ENCODE results near the gene CC2D2B. TPM values are rescaled to one million over a fixed set of nuclear protein-coding genes. Genes with fewer than 3 reads are reported as not detected.
"Not testable (repeated sequence)": the region's sequence is repeated elsewhere in the genome, so short reads cannot be mapped to it uniquely, and the experiment has no call there.

The CC2D2B gene
- total RNA-seq, 2 experiments from 2014 or later, result not detected

DNA sequence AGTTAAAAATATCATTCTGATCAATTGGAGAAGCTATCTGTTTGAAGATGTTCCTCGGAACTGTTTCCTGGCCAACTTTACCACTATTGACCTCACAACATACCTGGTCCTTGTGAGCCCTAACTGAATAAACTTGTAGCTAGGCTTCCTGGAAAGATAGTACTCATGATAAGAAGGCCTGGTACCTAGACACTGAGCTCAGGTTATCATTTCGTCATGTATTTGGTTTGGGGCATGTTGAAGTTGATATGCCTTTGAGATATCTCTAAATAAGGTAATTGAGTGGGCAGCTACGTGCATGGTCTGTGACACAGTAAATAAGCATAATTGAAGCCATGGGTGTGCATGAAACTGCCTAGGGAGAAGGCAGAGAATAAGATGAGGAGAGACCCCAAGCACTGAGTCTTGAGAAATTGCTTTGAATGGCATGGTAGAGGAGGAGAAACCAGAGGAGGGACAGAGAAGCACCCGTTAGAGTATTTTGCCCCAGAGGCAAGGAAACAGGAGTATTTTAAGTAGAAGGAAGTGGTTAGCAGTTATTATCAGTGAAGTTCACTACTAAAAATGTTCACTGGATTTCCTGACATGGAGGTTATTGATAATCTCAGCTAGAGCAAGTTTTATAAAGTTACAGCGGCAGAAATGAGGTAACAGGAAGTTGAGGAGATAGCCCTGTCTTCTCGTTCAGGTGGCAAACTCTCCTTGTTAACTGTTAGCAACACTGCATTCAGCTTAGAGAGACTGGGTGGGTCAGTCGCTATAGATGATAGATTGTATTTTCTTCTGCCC, 55.6 kb downstream of the CC2D2B start:
- H3K9me3 Mint-ChIP-seq, result peaks cover 11% of the 10 kb centered on the region
- peak overlapping the region; percentile 30 for H3K4me3 Mint-ChIP-seq
- no peaks in the 10 kb centered on the region for H3K27me3 Mint-ChIP-seq
- H3K27ac Mint-ChIP-seq, result peak overlapping the region; percentile 75
- no peak for DNase-seq
- peaks cover 15% of the 10 kb centered on the region for H3K4me1 Mint-ChIP-seq
- H3K36me3 Mint-ChIP-seq, result peaks cover 6% of the 10 kb centered on the region

DNA sequence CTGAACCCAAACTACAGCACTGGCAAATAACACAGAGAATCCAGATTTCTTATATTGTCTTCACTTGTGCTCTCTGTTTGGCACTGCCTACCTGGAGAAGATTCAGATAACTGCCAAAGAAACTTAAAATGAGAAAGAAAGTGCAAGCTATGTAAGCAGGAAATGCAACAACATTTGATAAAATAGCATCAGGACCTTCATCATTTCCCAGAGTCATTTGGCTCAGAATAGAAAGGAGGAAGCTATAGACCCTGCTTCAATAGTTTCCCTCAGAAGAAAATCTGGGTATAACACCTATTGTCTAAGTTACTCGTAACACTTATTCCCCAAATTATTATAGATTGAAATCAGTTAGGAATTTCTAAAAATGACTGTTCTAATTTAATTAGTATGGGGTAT, 56.2 kb downstream of the CC2D2B start:
- H3K4me1 Mint-ChIP-seq, result peaks cover 15% of the 10 kb centered on the region
- peaks cover 1% of the 10 kb centered on the region for H3K36me3 Mint-ChIP-seq
- H3K27me3 Mint-ChIP-seq, result no peaks in the 10 kb centered on the region
- H3K9me3 Mint-ChIP-seq, result peaks cover 6% of the 10 kb centered on the region
- no peak for DNase-seq
- peak overlapping the region; percentile 16 for H3K4me3 Mint-ChIP-seq
- peak overlapping the region; percentile 75 for H3K27ac Mint-ChIP-seq

DNA sequence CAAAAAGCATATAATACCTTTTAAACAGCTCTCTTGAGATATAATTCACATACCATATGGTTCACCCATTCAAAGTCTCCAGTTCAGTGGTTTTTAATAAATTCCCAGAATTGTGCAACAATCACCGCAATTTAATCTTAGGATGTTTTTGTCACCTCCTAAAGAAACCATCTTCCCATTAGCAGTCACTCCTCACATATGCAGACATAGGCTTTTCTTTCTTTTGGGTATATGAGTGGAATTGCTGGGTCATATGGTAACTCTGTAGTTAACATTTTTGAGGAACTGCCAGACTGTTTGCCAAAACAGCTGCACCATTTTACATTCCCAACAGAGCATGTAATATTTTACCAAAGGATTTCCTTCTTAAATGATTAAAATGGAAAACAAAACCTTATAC, 57.0 kb downstream of the CC2D2B start:
- Mint-ChIP-seq H3K36me3 (peaks cover 1% of the 10 kb centered on the region), H3K4me1 (peaks cover 15% of the 10 kb centered on the region), H3K4me3 (no peak overlapping the region), H3K9me3 (peaks cover 6% of the 10 kb centered on the region), H3K27ac (no peak overlapping the region), H3K27me3 (no peaks in the 10 kb centered on the region)
- no peak for DNase-seq

DNA sequence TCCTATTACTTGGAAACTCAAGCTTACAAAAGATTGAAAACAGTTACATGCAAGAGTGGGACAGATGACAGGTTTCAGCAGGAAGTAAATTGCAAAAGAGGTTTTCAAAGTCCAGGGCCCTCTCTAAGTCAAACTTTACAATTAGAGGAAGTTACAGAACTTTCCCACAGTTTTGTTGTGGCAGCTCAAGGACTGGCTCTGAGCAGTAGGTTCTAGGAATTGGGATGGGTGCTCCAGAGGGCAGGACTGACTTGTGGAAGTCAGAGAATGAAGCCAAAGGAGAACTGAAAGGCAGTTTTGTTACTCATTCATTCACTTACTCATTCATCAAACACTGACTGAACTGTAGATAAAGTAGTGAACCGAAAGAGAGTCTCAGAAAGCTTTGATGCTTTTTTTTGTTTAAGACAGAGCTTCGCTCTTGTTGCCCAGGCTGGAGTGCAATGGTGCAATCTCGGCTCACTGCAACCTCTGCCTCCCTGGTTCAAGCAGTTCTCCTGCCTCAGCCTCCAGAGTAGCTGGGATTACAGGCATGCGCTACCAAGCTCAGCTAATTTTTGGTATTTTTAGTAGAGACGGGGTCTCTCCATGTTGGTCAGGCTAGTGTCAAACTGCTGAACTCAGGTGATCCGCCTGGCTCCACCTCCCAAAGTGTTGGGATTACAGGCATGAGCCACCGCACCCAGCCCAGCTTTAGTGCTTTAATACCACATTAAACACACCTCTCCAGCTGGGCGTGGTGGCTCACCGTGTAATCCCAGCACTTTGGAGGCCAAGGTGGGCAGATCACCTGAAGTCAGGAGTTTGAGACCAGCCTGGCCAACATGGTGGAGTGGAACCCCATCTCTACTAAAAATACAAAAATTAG, 68.8 kb downstream of the CC2D2B start:
- DNase-seq, result no peak
- Mint-ChIP-seq H3K27ac (no peak overlapping the region), H3K4me3 (no peak overlapping the region), H3K9me3 (no peaks in the 10 kb centered on the region), H3K27me3 (no peaks in the 10 kb centered on the region), H3K36me3 (no peaks in the 10 kb centered on the region), H3K4me1 (no peaks in the 10 kb centered on the region)

DNA sequence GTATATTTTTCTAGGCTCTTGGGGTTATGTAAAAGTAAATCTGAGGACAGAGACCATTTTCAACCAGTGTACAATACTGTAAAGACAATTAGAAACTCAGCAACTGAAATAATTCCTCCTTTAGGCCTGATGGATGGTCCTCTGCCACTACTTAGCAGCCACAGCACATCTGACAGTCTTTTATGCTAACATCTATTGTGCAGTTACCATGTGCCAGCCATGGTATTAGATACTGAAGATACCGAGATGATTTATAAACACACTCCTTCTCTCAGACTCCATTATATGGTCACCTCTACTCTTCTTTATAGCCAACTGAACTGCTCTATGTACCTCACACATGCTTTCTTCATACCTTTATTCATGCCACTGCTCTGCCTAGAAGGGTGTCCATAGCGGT, 74.4 kb downstream of the CC2D2B start:
- Mint-ChIP-seq H3K27ac (no peak overlapping the region), H3K4me3 (no peak overlapping the region), H3K4me1 (no peaks in the 10 kb centered on the region), H3K9me3 (no peaks in the 10 kb centered on the region), H3K27me3 (no peaks in the 10 kb centered on the region), H3K36me3 (no peaks in the 10 kb centered on the region)
- no peak for DNase-seq

DNA sequence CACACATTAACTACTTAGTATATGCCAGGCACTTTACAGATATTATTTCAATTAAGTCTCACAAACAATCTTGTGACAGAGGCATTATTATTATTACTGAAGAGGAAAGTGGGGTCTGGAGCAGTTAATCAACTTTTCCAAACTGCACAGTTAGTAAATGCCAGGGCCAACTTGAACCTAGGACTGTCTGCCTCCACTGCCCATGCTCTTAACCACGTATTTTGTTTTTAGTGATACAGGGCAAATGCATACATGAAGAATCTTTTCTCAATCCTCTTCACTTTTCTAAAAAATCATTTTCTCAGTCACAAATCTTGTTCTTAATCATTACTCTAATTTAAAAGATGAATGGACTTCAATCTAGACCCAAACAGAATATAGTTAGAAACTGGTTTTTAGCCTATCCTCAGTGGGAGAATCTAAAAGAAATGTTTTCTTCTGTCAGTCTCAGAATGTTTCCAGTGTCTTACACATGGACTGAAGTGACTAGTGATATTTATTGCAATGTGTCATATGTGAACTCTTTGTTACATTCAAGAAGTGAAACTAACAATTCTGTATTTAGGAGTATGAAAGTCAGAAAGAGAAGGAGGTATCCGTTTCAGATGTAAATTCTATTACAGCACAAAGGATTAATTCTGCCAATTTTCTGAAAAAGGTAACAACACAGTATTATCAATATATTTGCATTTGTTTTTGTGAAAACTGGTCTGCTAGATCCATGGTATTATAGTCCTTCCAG, 80.1 kb downstream of the CC2D2B start:
- Mint-ChIP-seq H3K9me3 (no peaks in the 10 kb centered on the region), H3K27me3 (no peaks in the 10 kb centered on the region), H3K4me1 (no peaks in the 10 kb centered on the region), H3K4me3 (no peak overlapping the region), H3K27ac (no peak overlapping the region), H3K36me3 (no peaks in the 10 kb centered on the region)
- no peak for DNase-seq

DNA sequence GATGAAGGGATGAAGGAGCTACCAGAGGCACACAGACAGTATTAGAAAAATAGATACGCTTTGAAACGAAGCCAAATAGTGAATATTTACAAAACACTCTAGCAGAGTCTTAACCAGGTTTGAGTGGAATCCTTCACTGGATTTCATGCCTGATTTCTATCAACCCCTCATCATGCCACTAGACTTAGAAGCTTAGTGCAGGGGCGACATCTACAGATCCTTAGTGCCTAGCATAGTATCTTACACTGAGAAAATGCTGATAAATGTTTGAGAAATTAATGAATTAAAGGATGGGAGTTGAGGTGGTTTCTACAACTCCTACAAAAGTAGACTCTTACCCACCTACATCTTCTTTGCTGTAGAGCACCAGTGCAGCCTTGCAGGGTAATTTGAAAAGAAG, 80.9 kb downstream of the CC2D2B start:
- H3K4me1 Mint-ChIP-seq, result no peaks in the 10 kb centered on the region
- no peak for DNase-seq
- no peaks in the 10 kb centered on the region for H3K9me3 Mint-ChIP-seq
- H3K27ac Mint-ChIP-seq, result no peak overlapping the region
- H3K36me3 Mint-ChIP-seq, result no peaks in the 10 kb centered on the region
- H3K4me3 Mint-ChIP-seq, result no peak overlapping the region
- no peaks in the 10 kb centered on the region for H3K27me3 Mint-ChIP-seq

DNA sequence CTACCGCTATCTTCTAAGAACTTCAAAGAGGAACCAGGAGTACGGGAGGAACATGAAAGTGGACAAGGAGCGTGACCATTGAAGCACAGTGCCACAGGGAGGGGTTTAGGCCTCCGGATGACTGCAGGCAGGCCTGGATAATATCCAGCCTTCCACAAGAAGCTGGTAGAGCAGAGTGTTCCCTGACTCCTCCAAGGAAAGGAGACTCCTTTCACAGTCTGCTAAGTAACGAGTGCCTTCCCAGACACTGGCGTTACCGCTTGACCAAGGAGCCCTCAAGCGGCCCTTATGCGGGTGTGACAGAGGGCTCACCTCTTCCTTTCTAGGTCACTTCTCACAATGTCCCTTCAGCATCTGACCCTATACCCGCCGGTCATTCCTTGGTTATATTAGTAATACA, 86.6 kb downstream of the CC2D2B start:
- not testable (repeated sequence) for H3K36me3 Mint-ChIP-seq, H3K4me1 Mint-ChIP-seq, H3K27me3 Mint-ChIP-seq, H3K9me3 Mint-ChIP-seq, H3K4me3 Mint-ChIP-seq, H3K27ac Mint-ChIP-seq, DNase-seq

DNA sequence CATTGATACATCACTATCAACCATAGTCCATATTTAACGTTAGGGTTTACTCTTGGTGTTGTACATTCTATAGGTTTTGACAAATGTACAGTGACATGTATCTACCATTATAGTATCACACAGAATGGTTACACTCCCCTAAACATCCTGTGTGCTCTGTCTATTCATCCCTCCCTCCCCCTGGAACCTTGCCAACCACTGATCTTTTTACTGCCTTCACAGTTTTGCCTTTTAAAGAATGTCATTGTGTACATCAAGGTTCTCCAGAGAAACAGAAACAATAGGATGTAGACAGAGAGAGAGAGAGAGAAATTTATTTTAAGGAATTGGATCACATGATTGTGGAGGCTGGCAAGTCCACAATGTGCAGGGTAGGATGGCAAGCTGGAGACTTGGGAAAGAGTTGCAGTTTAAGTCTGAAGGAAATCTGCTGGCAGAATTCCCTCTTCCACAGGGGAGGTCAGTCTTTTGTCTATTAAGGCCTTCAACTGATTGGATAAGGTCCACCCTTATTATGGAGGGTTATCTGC, 90.5 kb downstream of the CC2D2B start:
- no peak overlapping the region for H3K4me3 Mint-ChIP-seq
- H3K9me3 Mint-ChIP-seq, result no peaks in the 10 kb centered on the region
- H3K36me3 Mint-ChIP-seq, result no peaks in the 10 kb centered on the region
- H3K27me3 Mint-ChIP-seq, result no peaks in the 10 kb centered on the region
- DNase-seq, result no peak
- H3K27ac Mint-ChIP-seq, result no peak overlapping the region
- no peaks in the 10 kb centered on the region for H3K4me1 Mint-ChIP-seq

DNA sequence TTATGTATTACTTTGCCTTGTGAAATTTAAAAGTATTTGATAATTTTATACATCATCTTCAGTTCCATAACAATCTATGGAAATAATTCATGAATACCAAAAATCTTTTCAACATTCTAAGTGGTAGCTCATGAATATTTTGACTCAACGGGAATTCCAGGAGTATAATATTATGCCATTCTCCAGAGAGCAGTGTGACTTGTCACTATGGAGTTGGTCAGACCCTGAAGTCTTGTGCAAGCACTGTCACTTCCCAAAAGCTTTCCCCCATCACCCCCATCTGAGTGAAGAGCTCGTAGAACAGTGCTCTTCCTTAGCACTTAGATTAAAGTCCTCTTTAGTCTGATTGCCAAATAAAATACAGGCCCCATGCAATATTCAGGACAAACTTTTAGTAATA, 106.2 kb downstream of the CC2D2B start:
- Mint-ChIP-seq H3K27me3 (peaks cover 6% of the 10 kb centered on the region), H3K36me3 (no peaks in the 10 kb centered on the region), H3K4me3 (no peak overlapping the region), H3K27ac (no peak overlapping the region), H3K9me3 (no peaks in the 10 kb centered on the region), H3K4me1 (peaks cover 2% of the 10 kb centered on the region)
- DNase-seq, result no peak

DNA sequence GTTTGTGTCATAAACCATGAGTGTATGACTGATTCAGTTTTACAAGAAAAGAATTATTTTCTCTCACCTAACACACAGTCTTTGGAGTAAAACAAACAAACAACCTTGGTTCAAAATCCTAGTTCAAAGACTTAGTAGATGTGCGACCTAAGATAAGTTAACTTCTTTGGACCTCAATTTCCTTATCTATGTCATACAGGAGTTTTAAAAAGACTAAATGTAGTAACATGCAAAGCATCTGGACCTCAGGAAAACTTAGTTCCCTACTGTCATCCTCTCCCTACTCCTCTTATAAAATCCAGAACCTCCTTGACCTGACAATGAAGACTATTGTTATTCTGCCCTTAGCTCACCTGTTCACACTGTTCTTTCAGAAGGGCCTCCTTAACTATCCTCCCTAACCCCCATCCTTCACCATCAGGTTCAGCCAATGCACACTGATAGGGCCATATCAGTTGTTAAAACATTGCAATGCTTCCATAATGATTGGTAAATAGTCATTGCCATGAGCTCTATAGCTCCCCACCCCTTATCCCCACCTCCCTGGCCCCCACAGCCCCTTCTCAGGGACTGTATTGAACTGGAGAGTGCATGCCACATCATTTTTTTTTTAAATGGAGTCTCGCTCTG, 106.8 kb downstream of the CC2D2B start:
- no peak for DNase-seq
- H3K27ac Mint-ChIP-seq, result no peak overlapping the region
- peaks cover 6% of the 10 kb centered on the region for H3K27me3 Mint-ChIP-seq
- no peaks in the 10 kb centered on the region for H3K36me3 Mint-ChIP-seq
- no peak overlapping the region for H3K4me3 Mint-ChIP-seq
- H3K9me3 Mint-ChIP-seq, result no peaks in the 10 kb centered on the region
- H3K4me1 Mint-ChIP-seq, result peaks cover 2% of the 10 kb centered on the region

DNA sequence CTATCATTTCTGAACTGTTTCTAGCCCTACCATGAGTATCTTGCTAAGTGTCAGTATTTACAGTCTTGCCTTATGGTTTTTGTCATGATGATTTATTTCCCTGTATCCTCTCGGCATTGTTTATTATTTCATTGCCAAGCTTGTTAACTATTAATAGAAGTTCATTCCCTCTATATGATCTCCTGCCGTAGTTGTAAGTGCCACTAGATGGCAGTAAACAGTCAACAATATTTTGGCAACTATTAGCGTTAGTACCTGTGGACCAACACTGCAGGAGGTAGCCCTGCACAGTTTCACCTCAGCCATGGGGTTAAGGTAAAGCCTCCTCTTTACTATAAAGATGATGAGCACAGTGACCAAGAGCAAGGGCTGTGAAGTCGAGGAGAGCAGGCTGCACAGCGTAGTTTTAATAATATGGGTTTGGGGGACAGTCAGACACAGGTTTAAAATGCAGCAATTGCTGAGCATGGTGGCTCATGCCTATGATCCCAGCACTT, 109.5 kb downstream of the CC2D2B start:
- H3K36me3 Mint-ChIP-seq, result no peaks in the 10 kb centered on the region
- no peaks in the 10 kb centered on the region for H3K9me3 Mint-ChIP-seq
- H3K27me3 Mint-ChIP-seq, result peaks cover 6% of the 10 kb centered on the region
- H3K4me3 Mint-ChIP-seq, result no peak overlapping the region
- peak; percentile 5 for DNase-seq
- H3K4me1 Mint-ChIP-seq, result peaks cover 2% of the 10 kb centered on the region
- no peak overlapping the region for H3K27ac Mint-ChIP-seq

DNA sequence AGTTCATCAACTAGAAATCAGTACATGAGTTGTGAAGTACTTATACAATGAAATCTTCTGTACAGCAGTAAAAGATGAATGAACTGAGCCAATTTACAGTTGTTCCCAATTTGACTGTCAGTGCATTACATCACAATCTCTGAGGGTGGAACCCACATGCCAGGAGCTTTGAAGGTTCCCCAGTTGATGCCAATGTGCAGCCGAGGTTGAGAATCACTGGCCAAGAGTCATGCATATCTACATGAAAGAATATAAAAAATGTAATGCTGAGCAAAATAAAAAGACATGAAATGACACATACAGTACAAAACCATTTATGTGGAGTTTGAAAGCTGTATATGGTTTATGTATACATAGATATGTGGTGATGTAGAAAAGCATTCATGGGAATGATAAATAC, 113.6 kb downstream of the CC2D2B start:
- no peak overlapping the region for H3K27ac Mint-ChIP-seq
- DNase-seq, result no peak
- peaks cover 6% of the 10 kb centered on the region for H3K27me3 Mint-ChIP-seq
- H3K4me3 Mint-ChIP-seq, result no peak overlapping the region
- no peaks in the 10 kb centered on the region for H3K9me3 Mint-ChIP-seq
- H3K4me1 Mint-ChIP-seq, result peaks cover 2% of the 10 kb centered on the region
- no peaks in the 10 kb centered on the region for H3K36me3 Mint-ChIP-seq

DNA sequence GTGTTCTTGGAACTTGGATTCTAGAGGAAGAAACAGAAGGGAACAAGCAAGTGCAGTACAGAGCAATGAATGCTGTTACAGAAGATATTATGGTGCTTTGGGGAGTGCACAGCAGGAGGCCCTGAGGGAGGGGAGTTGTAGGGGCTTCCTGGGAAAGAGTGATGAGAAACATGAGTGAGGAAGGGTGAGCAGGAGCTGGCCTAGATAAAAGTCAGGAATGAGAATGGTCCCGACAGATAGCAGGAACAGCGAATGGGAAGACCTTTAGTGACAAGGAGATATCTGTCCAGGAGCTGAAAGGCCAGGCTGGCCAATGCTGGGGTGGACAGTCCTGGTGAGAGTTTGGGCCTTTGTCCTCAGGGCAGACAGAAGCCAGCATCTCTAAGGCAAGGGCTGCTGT, 115.0 kb downstream of the CC2D2B start:
- Mint-ChIP-seq H3K4me1 (no peaks in the 10 kb centered on the region), H3K9me3 (no peaks in the 10 kb centered on the region), H3K4me3 (no peak overlapping the region), H3K36me3 (no peaks in the 10 kb centered on the region), H3K27ac (no peak overlapping the region), H3K27me3 (no peaks in the 10 kb centered on the region)
- DNase-seq, result no peak
